K562 (cell line): Measurements from ENCODE around the gene GTSE1. TPM values are rescaled to one million over a fixed set of nuclear protein-coding genes. Genes with fewer than 3 reads are reported as not detected.

ENCODE experiments used
- ATAC-seq: fragments of 200-7000 bp; cut with Tn5 transposase; 3 replicates; pipeline ENCODE4 v1.9.1; 2020; ENCODE audit warnings: moderate library complexity
- BruUV-seq: library from RNA; stranded (reverse); fragments of 400-500 nt; replicated peaks from 2 replicates; lab custom pipeline; 2021; lab: Mats Ljungman, UMichigan
- CTCF ChIA-PET: fragments of 300-600 bp; formaldehyde crosslinking; extraction: SDS; loops from one replicate; lab custom pipeline; 2021; ENCODE audit warnings: low intra/inter-chr PET ratio; lab: Yijun Ruan, JAX
- POLR2A ChIA-PET: fragments of 300-600, 350-650 bp; sonication (Branson Sonifier 250); formaldehyde crosslinking; extraction: SDS; loops from one replicate; lab custom pipeline; 2021; ENCODE audit warnings: antibody characterized with exemption, inconsistent platforms; lab: Yijun Ruan, JAX
- DNase-seq, 4 experiments: peaks; one replicate each; pipeline versions ENCODE4 v3.0.0 to v3.0.0-alpha.2; 2011 to 2018; ENCODE audit warnings: low spot score in 3 of 4, mixed read lengths in 3 of 4; ENCODE audit errors: extremely low read depth in 1 of 4
- FAIRE-seq: peaks from 2 replicates; lab custom pipeline; 2011; peaks lifted over from hg19 to GRCh38; lab: Jason Lieb, UNC
- H2AFZ ChIP-seq: 2 replicates; pipeline ENCODE4 v1.6.0; 2011; ENCODE audit warnings: low read depth, low read length, control low read depth, inconsistent platforms
- H3K27ac ChIP-seq: fragments of 200-600 bp; 3 replicates; pipeline ENCODE4 v1.8.0; 2011; ENCODE audit warnings: low read depth, mild to moderate bottlenecking, control low read depth, inconsistent platforms, low read length, moderate library complexity, mixed read lengths; ENCODE audit errors: extremely low read depth
- H3K27me3 ChIP-seq, 2 experiments: fragments of 300-600 bp in 1 of 2; 2 replicates in 1 of 2; 3 replicates in 1 of 2; pipeline versions ENCODE4 v1.6.0 to v1.8.0; 2011; ENCODE audit warnings: inconsistent platforms in 2 of 2, low read length in 2 of 2, mild to moderate bottlenecking in 1 of 2, mixed read lengths in 1 of 2, moderate library complexity in 1 of 2; ENCODE audit not compliant: control insufficient read depth in 2 of 2, insufficient read depth in 2 of 2
- H3K36me3 ChIP-seq: fragments of 300-600 bp; 3 replicates; pipeline ENCODE4 v1.8.0; 2011; ENCODE audit warnings: mild to moderate bottlenecking, low read length, inconsistent platforms; ENCODE audit not compliant: control insufficient read depth, insufficient read depth
- H3K4me1 ChIP-seq, 2 experiments: fragments of 200-600 bp in 1 of 2; replicated peaks in 1 of 2; 2 replicates in 1 of 2; 3 replicates in 1 of 2; pipeline versions ENCODE4 v1.5.1 to v1.8.0; 2011; ENCODE audit warnings: inconsistent platforms in 2 of 2, low read length in 2 of 2, mild to moderate bottlenecking in 1 of 2, mixed read lengths in 1 of 2, moderate library complexity in 1 of 2; ENCODE audit not compliant: control insufficient read depth in 2 of 2, insufficient read depth in 2 of 2
- H3K4me2 ChIP-seq: 2 replicates; pipeline ENCODE4 v1.6.1; 2011; ENCODE audit warnings: low read length, control low read depth, inconsistent platforms, mixed read lengths; ENCODE audit not compliant: insufficient read depth
- H3K4me3 ChIP-seq: fragments of 200-600 bp; sonication (generic), shearing (Covaris generic); 2 replicates; pipeline ENCODE4 v1.5.1; 2016; ENCODE audit warnings: control low read depth, inconsistent platforms
- H3K79me2 ChIP-seq: fragments of 200-600 bp; 3 replicates; pipeline ENCODE4 v1.8.0; 2011; ENCODE audit warnings: low read length, inconsistent platforms; ENCODE audit not compliant: control insufficient read depth, insufficient read depth
- H3K9ac ChIP-seq, 2 experiments: 2 replicates each; pipeline versions ENCODE4 v1.6.0 to v1.6.1; 2011; ENCODE audit warnings: low read depth in 2 of 2, low read length in 2 of 2, control low read depth in 1 of 2, inconsistent platforms in 1 of 2, mild to moderate bottlenecking in 1 of 2, mixed read lengths in 1 of 2; ENCODE audit not compliant: insufficient read depth in 1 of 2
- H3K9me1 ChIP-seq: one replicate; pipeline ENCODE4 v1.6.0; 2011; ENCODE audit warnings: inconsistent platforms, mild to moderate bottlenecking, low read length, moderate library complexity; ENCODE audit not compliant: control insufficient read depth, insufficient read depth
- H3K9me3 ChIP-seq: replicated peaks from 2 replicates; pipeline ENCODE4 v1.5.1; 2011; ENCODE audit warnings: low read depth, low read length, inconsistent platforms; ENCODE audit not compliant: control insufficient read depth, insufficient read depth
- H4K20me1 ChIP-seq: replicated peaks from 2 replicates; pipeline ENCODE4 v1.6.1; 2011; ENCODE audit warnings: low read length, inconsistent platforms, mixed read lengths; ENCODE audit not compliant: control insufficient read depth, insufficient read depth
- ARNT ChIP-seq, 2 experiments: fragments of 450-650 bp; IDR thresholded peaks; 2 replicates each; pipeline ENCODE4 v1.6.1; 2016; ENCODE audit warnings: mild to moderate bottlenecking in 1 of 2
- EGR1 ChIP-seq: fragments of 450-650 bp; conservative IDR thresholded peaks from 2 replicates; pipeline ENCODE4 v1.6.1; 2017; ENCODE audit warnings: mild to moderate bottlenecking
- GTF2B ChIP-seq: IDR thresholded peaks from 2 replicates; pipeline ENCODE4 v1.6.1; 2011; ENCODE audit not compliant: insufficient read length; ENCODE audit errors: extremely low read depth
- GTF2E2 ChIP-seq: fragments of 200-800 bp; sonication (Bioruptor generic); IDR thresholded peaks from 2 replicates; pipeline ENCODE4 v1.6.1; 2016; ENCODE audit warnings: missing genetic modification characterization, missing compliant biosample characterization
- HDAC2 ChIP-seq: fragments of 450-650 bp; IDR thresholded peaks from 2 replicates; pipeline ENCODE4 v1.6.1; 2016; ENCODE audit warnings: mild to moderate bottlenecking
- HNRNPK ChIP-seq: fragments of 200-400 bp; formaldehyde crosslinking; IDR thresholded peaks from one replicate; pipeline ENCODE4 v1.6.1; 2018; ENCODE audit warnings: mild to moderate bottlenecking, low read depth, low read length; ENCODE audit not compliant: poor library complexity, severe bottlenecking
- MTA1 ChIP-seq: fragments of 450-650 bp; IDR thresholded peaks from 2 replicates; pipeline ENCODE4 v1.6.1; 2017; ENCODE audit warnings: borderline replicate concordance
- NFYB ChIP-seq: IDR thresholded peaks from 2 replicates; pipeline ENCODE4 v1.6.1; 2011; ENCODE audit warnings: mild to moderate bottlenecking, moderate library complexity; ENCODE audit not compliant: insufficient read length; ENCODE audit errors: extremely low read depth
- NRF1 ChIP-seq, 2 experiments: fragments of 450-650 bp; IDR thresholded peaks in 1 of 2; conservative IDR thresholded peaks in 1 of 2; 2 replicates each; pipeline ENCODE4 v1.6.1; 2014; ENCODE audit warnings: mild to moderate bottlenecking in 2 of 2
- PCBP1 ChIP-seq: fragments of 200-400 bp; formaldehyde crosslinking; IDR thresholded peaks from 2 replicates; pipeline ENCODE4 v1.6.1; 2018; ENCODE audit warnings: mild to moderate bottlenecking, low read depth, low read length; ENCODE audit not compliant: poor library complexity, severe bottlenecking
- POLR2AphosphoS2 ChIP-seq: IDR thresholded peaks from 2 replicates; pipeline ENCODE4 v1.6.1; 2012; ENCODE audit warnings: low read length, improper control_type of control experiment
- RAD21 ChIP-seq, 2 experiments: fragments of 250-450 bp in 1 of 2; fragments of 450-650 bp in 1 of 2; sonication (Bioruptor Pico) in 1 of 2; formaldehyde crosslinking in 1 of 2; IDR thresholded peaks in 1 of 2; conservative IDR thresholded peaks in 1 of 2; 2 replicates each; pipeline versions ENCODE4 v1.4.0 to v1.8.0; 2020 to 2022; ENCODE audit warnings: mild to moderate bottlenecking in 2 of 2, moderate library complexity in 1 of 2
- TAF7 ChIP-seq: fragments of 450-650 bp; IDR thresholded peaks from 2 replicates; pipeline ENCODE4 v1.6.1; 2016; ENCODE audit warnings: missing genetic modification characterization, missing compliant biosample characterization
- TCF3 ChIP-seq: sonication (generic); formaldehyde crosslinking; IDR thresholded peaks from 2 replicates; pipeline ENCODE4 v1.4.0; 2020; ENCODE audit warnings: mild to moderate bottlenecking, missing genetic modification reagents
- TSC22D4 ChIP-seq: fragments of 450-650 bp; IDR thresholded peaks from 2 replicates; pipeline ENCODE4 v1.6.1; 2016; ENCODE audit warnings: missing genetic modification characterization, missing biosample characterization, control low read depth
- ZC3H8 ChIP-seq: fragments of 450-650 bp; IDR thresholded peaks from 2 replicates; pipeline ENCODE4 v1.6.1; 2017
- ZFP30 ChIP-seq: fragments of 250-450 bp; sonication (Bioruptor Pico); IDR thresholded peaks from 2 replicates; pipeline ENCODE4 v1.8.0; 2022; ENCODE audit warnings: moderate library complexity, mild to moderate bottlenecking, inconsistent platforms, borderline replicate concordance
- ZNF224 ChIP-seq: sonication (generic); formaldehyde crosslinking; IDR thresholded peaks from 2 replicates; pipeline ENCODE4 v1.8.0; 2022; ENCODE audit warnings: mild to moderate bottlenecking, missing genetic modification reagents
- ZNF277 ChIP-seq: fragments of 250-450 bp; sonication (Bioruptor Pico); IDR thresholded peaks from 2 replicates; pipeline ENCODE4 v1.8.0; 2022; ENCODE audit warnings: inconsistent platforms, mild to moderate bottlenecking, moderate library complexity, borderline replicate concordance
- ZNF696 ChIP-seq: fragments of 250-450 bp; sonication (Bioruptor Pico); conservative IDR thresholded peaks from 2 replicates; pipeline ENCODE4 v1.4.0; 2020; ENCODE audit warnings: mild to moderate bottlenecking, moderate library complexity
- ZNF766 ChIP-seq: fragments of 200-800 bp; sonication (Bioruptor generic); conservative IDR thresholded peaks from 2 replicates; pipeline ENCODE4 v1.6.1; 2016; ENCODE audit warnings: missing genetic modification characterization, missing compliant biosample characterization
- ZNF778 ChIP-seq: fragments of 450-650 bp; formaldehyde crosslinking; IDR thresholded peaks from 2 replicates; pipeline ENCODE4 v1.4.0; 2020; ENCODE audit warnings: mild to moderate bottlenecking, moderate library complexity
- WGBS: fragments of 100-300 bp; shearing (Covaris generic); methylation state at CpG from one replicate; pipeline ENCODE4 v1.1.6; 2016; ENCODE audit warnings: low coverage, mixed read lengths; ENCODE audit not compliant: insufficient coverage; ENCODE audit errors: missing lambda C conversion rate; 5-methylcytosine and 5-hydroxymethylcytosine counted together
- in situ Hi-C: fragments of 300-500 bp; cut with MboI; formaldehyde crosslinking; loops from 4 replicates; pipeline ENCODE4 v1.15.0; 2018; ENCODE audit warnings: inconsistent platforms, mixed read lengths
- intact Hi-C: fragments of 100-400 bp; cut with micrococcal nuclease; formaldehyde crosslinking; loops from 2 replicates; pipeline ENCODE4 v1.14.2; 2022
- polyA plus RNA-seq, 8 experiments: library from polyadenylated mRNA; depleted of rRNA in 4 of 8; stranded (reverse) in 5 of 8; unstranded in 3 of 8; fragments of >200 nt; fragmentation: Nextera tagmentation in 2 of 8; fragmentation: Illumina TruSeq in 1 of 8; extraction: Ambion mirVana in 2 of 8; extraction: Trizol in 1 of 8; gene quantifications; 2 replicates each; pipeline versions ENCODE4 v1.2.1 to v1.2.3, GENCODE V29; 2011 to 2014; ENCODE audit warnings: inconsistent platforms in 1 of 8, missing spikeins in 1 of 8
- total RNA-seq, 7 experiments: library from RNA; depleted of rRNA in 6 of 7; stranded (reverse); fragments of >200 nt in 6 of 7; fragmentation: Illumina TruSeq in 2 of 7; extraction: Trizol in 2 of 7; gene quantifications; 2 replicates each; pipeline versions ENCODE4 v1.2.1 to v1.2.3, GENCODE V29; 2011 to 2021; ENCODE audit warnings: low replicate concordance in 1 of 7

Gene GTSE1
- total and polyA plus RNA-seq, 9 of the 15 experiments (the other 6 are each of a cell fraction or from before 2014, with no cell fraction given), result 2.5 to 22.5 (median 12.9) TPM

GRCh38 chr22:46250035-46250782, 46.5 kb upstream of the GTSE1 start, which contains the start of gene CDPF1:
Gene CDPF1 (minus strand): TSS chr22:46250293. CDS start chr22:46248284, 2,009 bp downstream.
- POLR2A ChIA-PET, result interaction anchor here (0.9 to 2.3 kb wide), 4 partner anchors 9 to 18 kb away, joined by 3 to 12 read pairs (median 3); partner anchors contain the start of gene TTC38
- peak within 1 kb of the TSS; percentile 89 for H3K4me2 ChIP-seq
- TF ChIP-seq ZNF766, result no peak
- peak; percentile 92 to 93 for TF ChIP-seq NRF1 (conservative IDR thresholded peaks at IDR 0.05 in 1 of 2, IDR thresholded peaks at IDR 0.05 in 1 of 2)
- TF ChIP-seq HDAC2, result no peak
- TF ChIP-seq MTA1, result no peak
- no peak for TF ChIP-seq ZFP30 (CRISPR knock-in tag)
- TF ChIP-seq NFYB, result no peak
- TF ChIP-seq ARNT (IDR thresholded peaks at IDR 0.05), result no peak
- no peak for TF ChIP-seq ZNF224 (CRISPR knock-in tag)
- no peak for TF ChIP-seq HNRNPK
- no peak for TF ChIP-seq GTF2B
- TF ChIP-seq ZNF696 (CRISPR knock-in tag), result no peak
- TF ChIP-seq ZNF277 (CRISPR knock-in tag), result no peak
- no peak for TF ChIP-seq TSC22D4 (tag)
- no peak for TF ChIP-seq PCBP1
- no peak for TF ChIP-seq ZC3H8
- TF ChIP-seq GTF2E2 (tag), result no peak; the same call in 1 of the 2 replicates
- TF ChIP-seq RAD21 (CRISPR knock-in tag; conservative IDR thresholded peaks at IDR 0.05 in 1 of 2, IDR thresholded peaks at IDR 0.05 in 1 of 2), result peak in 1 of 2 experiments; percentile 30; a peak in 2 of 4 replicates
- TF ChIP-seq EGR1, result peak; percentile 17; the same call in 1 of the 2 replicates
- no peak for TF ChIP-seq ZNF778 (CRISPR knock-in tag)
- TF ChIP-seq POLR2AphosphoS2, result no peak
- peak; percentile 44; the same call in 1 of the 2 replicates for TF ChIP-seq TCF3 (CRISPR knock-in tag)
- TF ChIP-seq TAF7 (tag), result no peak

More at GRCh38 chr22:46250035-46250782, 46.5 kb upstream of the GTSE1 start, which contains the start of gene CDPF1:
- H4K20me1 ChIP-seq, result no peaks in the 10 kb centered on the region
- intact Hi-C loops, result no loop called here
- in situ Hi-C loops, result no loop called here
- no peaks in the 10 kb centered on the region for H3K36me3 ChIP-seq
- H3K4me1 ChIP-seq, result peaks cover 12 to 40% of the 10 kb centered on the region in 2 experiments
- H3K9ac ChIP-seq, result peak within 1 kb of the TSS; percentile 86 to 98
- no peaks in the 10 kb centered on the region for H3K27me3 ChIP-seq
- BruUV-seq, result TSS peak; percentile 65
- peak within 1 kb of the TSS; percentile 87 for H3K27ac ChIP-seq
- WGBS, result 1% methylated on average over 29 of the region's 89 CpGs
- H3K9me3 ChIP-seq, result no peaks in the 10 kb centered on the region
- CTCF ChIA-PET, result no interaction called here
- no peaks in the 10 kb centered on the region for H3K9me1 ChIP-seq
- DNase-seq (peak; percentile 88 to 90 (median 89)), ATAC-seq (peak; percentile 95), FAIRE-seq (peak; percentile 93)
- peak within 1 kb of the TSS; percentile 83 for H2AFZ ChIP-seq
- H3K79me2 ChIP-seq, result peaks cover 33% of the 10 kb centered on the region
- H3K4me3 ChIP-seq, result peak within 1 kb of the TSS; percentile 71
